C4-2B (cell line): ENCODE data around the gene RNF133.

ENCODE experiments used
- ZFX ChIP-seq: fragments of 450-650 bp; IDR thresholded peaks from 2 replicates; pipeline ENCODE4 v1.6.1; 2017
- TF ChIP-seq, protein P1 (sequence below): fragments of 450-650 bp; conservative IDR thresholded peaks from 2 replicates; pipeline ENCODE4 v1.5.1; 2017; ENCODE audit warnings: mild to moderate bottlenecking

DNA sequence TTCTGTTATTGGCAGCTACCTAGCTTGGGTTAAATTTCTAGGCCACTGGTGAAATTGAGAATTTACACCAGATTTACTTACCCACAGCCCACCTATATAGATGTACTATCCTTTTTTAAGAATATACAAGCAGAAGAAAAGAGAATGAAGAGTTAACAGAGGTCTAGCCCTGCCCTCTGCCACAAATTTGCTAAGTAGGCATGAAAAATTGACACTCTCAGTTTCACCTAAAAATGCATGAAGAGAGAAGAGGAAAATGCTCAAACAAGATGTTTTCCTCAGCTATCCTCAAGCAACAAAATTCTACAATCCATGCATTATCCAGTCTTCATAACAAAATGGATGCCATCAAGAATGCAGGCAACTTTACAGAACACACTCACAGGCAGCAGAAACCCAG, 28.4 kb upstream of the RNF133 start:
- TF ChIP-seq, protein P1, sequence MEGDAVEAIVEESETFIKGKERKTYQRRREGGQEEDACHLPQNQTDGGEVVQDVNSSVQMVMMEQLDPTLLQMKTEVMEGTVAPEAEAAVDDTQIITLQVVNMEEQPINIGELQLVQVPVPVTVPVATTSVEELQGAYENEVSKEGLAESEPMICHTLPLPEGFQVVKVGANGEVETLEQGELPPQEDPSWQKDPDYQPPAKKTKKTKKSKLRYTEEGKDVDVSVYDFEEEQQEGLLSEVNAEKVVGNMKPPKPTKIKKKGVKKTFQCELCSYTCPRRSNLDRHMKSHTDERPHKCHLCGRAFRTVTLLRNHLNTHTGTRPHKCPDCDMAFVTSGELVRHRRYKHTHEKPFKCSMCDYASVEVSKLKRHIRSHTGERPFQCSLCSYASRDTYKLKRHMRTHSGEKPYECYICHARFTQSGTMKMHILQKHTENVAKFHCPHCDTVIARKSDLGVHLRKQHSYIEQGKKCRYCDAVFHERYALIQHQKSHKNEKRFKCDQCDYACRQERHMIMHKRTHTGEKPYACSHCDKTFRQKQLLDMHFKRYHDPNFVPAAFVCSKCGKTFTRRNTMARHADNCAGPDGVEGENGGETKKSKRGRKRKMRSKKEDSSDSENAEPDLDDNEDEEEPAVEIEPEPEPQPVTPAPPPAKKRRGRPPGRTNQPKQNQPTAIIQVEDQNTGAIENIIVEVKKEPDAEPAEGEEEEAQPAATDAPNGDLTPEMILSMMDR = no peak
- TF ChIP-seq ZFX = no peak
